GM19324 (cell line): ENCODE results near the gene NPC1L1.
"Not testable (repeated sequence)": the region's sequence is repeated elsewhere in the genome, so short reads cannot be mapped to it uniquely, and the experiment has no call there.

Experiments used
- ATAC-seq: cut with Tn5 transposase; IDR thresholded peaks from one replicate; pipeline ENCODE4 v1.9.1; 2021; ENCODE audit warnings: mild to moderate bottlenecking, moderate library complexity; ENCODE audit not compliant: unreplicated experiment, low FRiP score

Gene NPC1L1

DNA sequence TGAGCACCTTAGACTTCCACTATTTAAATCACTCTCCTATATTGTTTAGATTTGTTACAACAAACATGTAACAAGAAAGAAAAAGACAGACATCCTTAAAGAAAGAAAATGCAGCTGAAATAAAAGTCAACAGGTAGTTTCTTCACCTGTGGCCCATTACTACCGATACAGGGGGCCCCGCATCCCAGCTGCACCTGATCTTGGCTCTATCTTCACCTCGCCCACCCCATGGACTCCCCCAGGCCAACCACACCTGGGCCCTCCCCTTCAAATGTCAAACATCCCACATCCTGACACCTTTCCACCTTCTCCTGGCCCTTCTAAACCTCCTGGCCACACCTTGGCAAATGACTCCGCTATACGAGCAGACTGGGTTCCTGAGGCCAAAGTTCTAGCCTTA lies 25.6 kb upstream of the NPC1L1 start:
- ATAC-seq, result no peak

DNA sequence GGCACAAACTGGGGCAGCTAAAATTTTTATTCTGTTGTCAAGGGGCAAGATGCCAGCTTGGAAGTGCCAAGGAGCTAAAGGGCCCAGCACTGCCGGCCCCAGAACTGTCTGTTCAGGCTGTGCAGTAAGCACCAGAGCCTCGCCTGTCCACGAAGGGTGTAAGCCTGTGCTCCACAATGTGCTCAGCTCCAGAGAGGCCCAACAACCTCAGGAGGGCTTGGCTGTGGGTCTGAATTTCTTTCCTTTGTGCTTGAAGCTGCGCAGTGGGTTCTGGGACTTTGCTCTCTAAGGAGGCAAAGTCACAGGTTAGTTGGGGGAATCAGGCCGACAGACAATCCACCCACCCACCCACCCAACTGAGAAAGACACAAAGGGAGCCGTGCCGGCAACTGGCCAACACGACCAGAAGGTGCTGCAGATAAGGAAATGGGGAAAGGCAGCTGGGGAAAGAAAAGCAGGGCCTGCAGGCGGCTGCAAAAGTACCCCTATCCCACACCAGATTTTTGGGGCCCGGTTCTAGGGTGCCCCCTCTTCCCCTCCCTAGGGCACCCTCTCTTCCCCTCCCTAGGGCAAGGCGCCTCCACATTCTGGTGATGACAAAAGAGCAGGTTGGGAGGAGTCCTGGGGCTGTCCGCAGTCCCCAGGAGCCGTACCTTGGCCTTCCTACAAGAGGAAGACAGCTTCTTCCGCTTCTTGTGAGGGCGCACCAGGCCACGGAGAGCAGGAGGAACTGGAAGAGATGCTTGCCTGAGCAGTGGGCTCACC lies 24.8 kb upstream of the NPC1L1 start:
- no peak for ATAC-seq

- no peak for ATAC-seq
Observed at GRCh38 chr7:44565097-44565794, 24.1 kb upstream of the NPC1L1 start.

- no peak for ATAC-seq
Observed at GRCh38 chr7:44564606-44565005, 23.5 kb upstream of the NPC1L1 start.

DNA sequence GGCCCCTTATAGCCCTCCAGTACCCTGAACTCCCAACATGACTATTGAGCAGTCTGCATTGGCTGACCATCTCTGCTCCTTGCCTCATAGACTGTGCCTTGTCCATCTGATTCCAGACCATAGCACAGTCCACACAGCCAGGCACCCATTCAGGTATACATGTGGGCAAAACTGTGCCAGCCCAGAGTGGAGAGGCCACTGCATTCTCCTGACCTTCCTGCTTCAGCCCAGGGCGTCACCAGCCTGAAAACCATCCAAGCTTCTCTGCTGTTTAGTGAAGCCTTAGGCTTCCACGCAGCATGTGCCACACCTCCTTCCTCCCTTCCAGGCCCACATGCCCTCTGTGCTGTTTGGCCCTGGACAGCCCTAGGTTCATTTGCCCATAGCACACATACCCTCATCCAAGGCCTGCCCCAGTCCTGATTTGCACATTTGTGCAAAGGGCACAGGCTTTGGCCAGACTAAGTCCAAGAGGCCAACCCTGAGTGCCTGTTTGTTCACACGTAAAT lies 22.1 kb upstream of the NPC1L1 start:
- ATAC-seq, result no peak

DNA sequence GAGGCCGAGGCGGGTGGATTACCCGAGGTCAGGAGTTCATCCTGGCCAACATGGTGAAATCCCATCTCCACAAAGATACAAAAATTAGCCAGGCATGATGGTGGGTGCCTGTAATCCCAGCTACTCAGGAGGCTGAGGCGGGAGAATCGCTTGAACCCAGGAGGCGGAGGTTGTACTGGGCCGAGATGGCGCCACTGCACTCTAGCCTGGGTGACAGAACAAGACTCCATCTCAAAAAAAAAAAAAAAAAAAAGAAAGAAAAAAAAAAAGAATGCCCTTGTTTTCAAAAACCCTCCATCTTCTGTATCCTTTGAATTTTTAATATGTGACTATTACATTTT lies 21.5 kb upstream of the NPC1L1 start:
- not testable (repeated sequence) for ATAC-seq

GRCh38 chr7:44561962-44562621 lies 21.0 kb upstream of the NPC1L1 start:
- ATAC-seq, result no peak

DNA sequence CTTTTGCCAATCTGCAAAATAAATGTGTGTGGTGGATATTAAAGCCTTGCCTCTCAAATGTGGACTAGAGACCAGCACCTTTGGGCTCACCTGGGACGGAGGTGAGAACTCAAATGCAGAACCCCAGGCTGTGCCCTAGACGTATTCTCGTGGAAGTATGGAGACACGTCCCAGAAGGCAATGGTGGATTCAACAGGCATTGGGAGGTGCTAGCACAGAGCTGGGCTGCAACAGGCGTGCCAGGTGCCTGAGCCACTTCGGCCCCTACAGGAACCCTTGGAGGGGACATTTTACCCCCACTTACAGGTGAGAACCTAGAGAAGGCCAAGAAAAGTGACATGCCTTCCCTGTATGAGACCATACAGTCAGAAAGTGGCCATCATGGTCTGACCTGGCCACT lies 20.4 kb upstream of the NPC1L1 start:
- no peak for ATAC-seq

DNA sequence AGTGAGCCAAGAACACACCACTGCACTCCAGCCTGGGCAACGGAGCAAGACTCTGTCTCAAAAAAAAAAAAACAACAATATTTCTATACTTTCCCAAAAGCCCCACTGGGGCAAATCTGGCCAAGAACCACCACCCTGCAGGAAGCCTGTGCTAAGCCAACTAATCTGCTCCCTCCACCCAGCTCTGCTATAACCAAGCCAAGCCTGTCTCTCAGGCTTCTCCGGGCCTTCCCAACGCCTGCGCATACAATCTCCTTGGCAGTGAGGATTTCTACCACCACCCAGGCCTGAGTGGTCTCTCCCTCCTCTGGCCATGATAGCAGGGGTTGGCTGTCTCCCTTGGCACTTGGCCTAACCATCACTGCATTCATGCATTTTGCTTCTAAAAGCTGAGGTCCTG lies 18.4 kb upstream of the NPC1L1 start:
- ATAC-seq, result no peak

GRCh38 chr7:44557485-44557884 lies 16.4 kb upstream of the NPC1L1 start:
- no peak for ATAC-seq

- ATAC-seq, result no peak
Observed at GRCh38 chr7:44555350-44555749, 14.2 kb upstream of the NPC1L1 start.

GRCh38 chr7:44552473-44553005 lies 11.4 kb upstream of the NPC1L1 start:
- not testable (repeated sequence) for ATAC-seq

DNA sequence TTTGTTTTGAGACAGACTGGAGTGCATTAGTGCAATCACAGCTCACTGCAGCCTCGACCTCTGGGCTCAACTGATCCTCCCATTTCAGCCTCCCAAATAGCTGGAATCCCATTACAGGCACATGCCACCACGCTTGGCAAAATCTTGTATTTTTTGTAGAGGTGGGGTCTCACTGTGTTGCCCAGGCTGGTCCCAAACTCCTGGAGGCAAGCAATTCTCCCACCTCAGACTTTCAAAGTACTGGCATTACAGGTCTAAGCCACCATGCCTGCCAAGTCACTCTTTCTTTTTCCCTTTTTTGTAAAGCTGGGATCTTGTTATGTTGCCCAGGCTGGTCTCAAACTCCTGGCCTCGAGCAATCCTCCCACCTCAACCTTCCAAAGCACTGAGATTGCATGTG lies 8.3 kb upstream of the NPC1L1 start:
- ATAC-seq, result no peak

DNA sequence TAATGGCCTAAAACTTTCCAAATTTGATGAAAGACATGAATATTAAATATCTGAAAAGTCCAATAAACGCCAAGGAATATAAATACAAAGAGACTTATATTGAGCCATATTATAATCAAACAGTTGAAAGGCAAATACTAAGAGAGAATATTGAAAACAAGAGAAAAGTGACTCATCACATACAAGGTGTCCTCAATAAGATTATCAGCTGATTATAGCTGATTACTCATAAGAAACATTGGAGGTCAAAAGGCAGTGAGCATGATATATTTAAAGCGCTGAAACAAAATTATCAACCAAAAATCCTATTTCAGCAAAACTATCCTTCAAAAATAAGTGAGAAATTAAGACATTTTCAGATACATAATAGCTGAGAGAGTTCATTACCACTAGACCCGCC lies 7.8 kb upstream of the NPC1L1 start:
- no peak for ATAC-seq

- no peak for ATAC-seq
Observed at GRCh38 chr7:44547536-44548231, 6.6 kb upstream of the NPC1L1 start.

- no peak for ATAC-seq
Observed at GRCh38 chr7:44541876-44542610, 913 bp upstream of the NPC1L1 start.

GRCh38 chr7:44540592-44541027 lies 520 bp downstream of the NPC1L1 start:
- no peak for ATAC-seq

DNA sequence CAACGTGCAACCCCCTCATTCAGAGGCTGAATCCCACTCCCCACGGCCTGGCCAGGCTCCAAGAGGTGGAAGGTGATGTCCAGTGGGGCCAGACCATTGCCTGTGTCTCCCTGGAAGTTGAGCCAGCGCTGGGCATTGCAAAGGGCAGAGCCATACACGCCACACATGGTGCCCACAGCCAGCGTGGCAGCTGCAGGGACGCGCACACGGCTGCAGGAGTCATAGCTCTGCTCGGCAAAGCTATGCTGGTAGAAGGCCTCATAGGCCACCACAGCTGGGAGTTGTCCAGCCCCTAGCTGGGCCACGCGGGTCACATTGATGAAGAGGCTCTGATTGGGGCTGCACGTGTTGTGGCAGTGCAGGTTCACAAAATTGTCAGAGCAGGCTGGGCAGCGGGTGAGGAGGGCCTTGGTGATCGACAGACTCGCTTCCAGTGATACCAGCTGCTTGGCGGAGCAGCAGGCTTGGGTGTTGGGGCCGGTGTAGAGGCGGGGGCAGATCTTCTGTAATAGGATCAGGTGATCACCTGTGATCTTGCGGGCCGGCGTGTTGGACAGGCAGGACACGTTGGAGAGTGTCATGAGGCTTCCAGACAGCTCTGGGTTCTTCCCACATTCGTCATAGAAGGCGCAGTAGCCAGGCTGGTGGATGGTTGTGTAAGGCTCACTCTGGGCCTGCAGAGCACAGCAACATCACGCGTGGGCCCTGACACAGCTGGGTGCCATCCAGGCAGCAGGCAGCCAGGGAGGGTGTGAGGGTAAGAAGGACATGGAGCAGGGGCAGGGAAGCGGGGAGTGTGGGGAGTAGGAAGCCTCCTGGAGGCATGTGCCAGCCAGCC lies 1.2 kb downstream of the NPC1L1 start:
- ATAC-seq, result no peak
